Liver (tissue), 3 donors: ENCODE data around the gene SORBS2.

Experiments
- ATF3 ChIP-seq: IDR thresholded peaks from 2 replicates; pipeline ENCODE4 v1.6.1; 2016; ENCODE audit warnings: antibody characterized with exemption
- CTCF ChIP-seq: fragments of 150-350 bp; IDR thresholded peaks from 2 replicates; pipeline ENCODE4 v1.5.1; 2017; ENCODE audit warnings: improper control_type of control experiment, low read depth, low read length; ENCODE audit not compliant: missing input control
- JUND ChIP-seq, 2 donors: IDR thresholded peaks; 2 replicates each; pipeline ENCODE4 v1.6.1; 2016; ENCODE audit warnings: antibody characterized with exemption in 2 of 2
- RAD21 ChIP-seq, 2 donors: IDR thresholded peaks; 2 replicates each; pipeline ENCODE4 v1.6.1; 2016; ENCODE audit warnings: antibody characterized with exemption in 2 of 2, mild to moderate bottlenecking in 2 of 2
- REST ChIP-seq: IDR thresholded peaks from 2 replicates; pipeline ENCODE4 v1.6.1; 2016; ENCODE audit warnings: antibody characterized with exemption, mild to moderate bottlenecking
- donor health status: healthy.
- donor health status: healthy.

- no peak for TF ChIP-seq RAD21 (IDR thresholded peaks at IDR 0.05)
- TF ChIP-seq CTCF: no peak
- TF ChIP-seq REST: no peak
- TF ChIP-seq ATF3: no peak
- TF ChIP-seq JUND (IDR thresholded peaks at IDR 0.05): no peak
Measured at GRCh38 chr4:185793116-185793485, 18.9 kb downstream of the SORBS2 start.
